AG04449 (cell line): Measurements from ENCODE around the gene CLIC6.

ENCODE experiments used
- CTCF ChIA-PET: fragments of 350-600 bp; formaldehyde crosslinking; extraction: SDS; loops from one replicate; lab custom pipeline; 2021; ENCODE audit warnings: antibody characterized with exemption; lab: Yijun Ruan, JAX
- POLR2A ChIA-PET: fragments of 400-600, 350-600 bp; formaldehyde crosslinking; extraction: SDS; loops from one replicate; lab custom pipeline; 2020; ENCODE audit warnings: antibody characterized with exemption, inconsistent platforms; lab: Yijun Ruan, JAX
- DNase-seq: peaks from one replicate; pipeline ENCODE4 v3.0.0-alpha.2; 2010; ENCODE audit warnings: low read depth, low spot score
- H3K4me3 ChIP-seq: 2 replicates; pipeline ENCODE4 v1.5.1; 2011; ENCODE audit warnings: low read depth, mild to moderate bottlenecking, control low read depth, low read length
- TF ChIP-seq, protein P1 (sequence below): IDR thresholded peaks from one replicate; pipeline ENCODE4 v1.5.1; 2011; ENCODE audit warnings: mild to moderate bottlenecking, moderate library complexity, low read length, control low read depth, inconsistent platforms; ENCODE audit not compliant: insufficient read depth; ENCODE audit errors: missing control alignments

CLIC6 gene

GRCh38 chr21:34748862-34749261 is 80.1 kb downstream of the CLIC6 start:
- ChIA-PET CTCF (no interaction called here), POLR2A (no interaction called here)
- no peak for DNase-seq
- TF ChIP-seq, protein P1, sequence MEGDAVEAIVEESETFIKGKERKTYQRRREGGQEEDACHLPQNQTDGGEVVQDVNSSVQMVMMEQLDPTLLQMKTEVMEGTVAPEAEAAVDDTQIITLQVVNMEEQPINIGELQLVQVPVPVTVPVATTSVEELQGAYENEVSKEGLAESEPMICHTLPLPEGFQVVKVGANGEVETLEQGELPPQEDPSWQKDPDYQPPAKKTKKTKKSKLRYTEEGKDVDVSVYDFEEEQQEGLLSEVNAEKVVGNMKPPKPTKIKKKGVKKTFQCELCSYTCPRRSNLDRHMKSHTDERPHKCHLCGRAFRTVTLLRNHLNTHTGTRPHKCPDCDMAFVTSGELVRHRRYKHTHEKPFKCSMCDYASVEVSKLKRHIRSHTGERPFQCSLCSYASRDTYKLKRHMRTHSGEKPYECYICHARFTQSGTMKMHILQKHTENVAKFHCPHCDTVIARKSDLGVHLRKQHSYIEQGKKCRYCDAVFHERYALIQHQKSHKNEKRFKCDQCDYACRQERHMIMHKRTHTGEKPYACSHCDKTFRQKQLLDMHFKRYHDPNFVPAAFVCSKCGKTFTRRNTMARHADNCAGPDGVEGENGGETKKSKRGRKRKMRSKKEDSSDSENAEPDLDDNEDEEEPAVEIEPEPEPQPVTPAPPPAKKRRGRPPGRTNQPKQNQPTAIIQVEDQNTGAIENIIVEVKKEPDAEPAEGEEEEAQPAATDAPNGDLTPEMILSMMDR = no peak
- H3K4me3 ChIP-seq = no peak overlapping the region

DNA sequence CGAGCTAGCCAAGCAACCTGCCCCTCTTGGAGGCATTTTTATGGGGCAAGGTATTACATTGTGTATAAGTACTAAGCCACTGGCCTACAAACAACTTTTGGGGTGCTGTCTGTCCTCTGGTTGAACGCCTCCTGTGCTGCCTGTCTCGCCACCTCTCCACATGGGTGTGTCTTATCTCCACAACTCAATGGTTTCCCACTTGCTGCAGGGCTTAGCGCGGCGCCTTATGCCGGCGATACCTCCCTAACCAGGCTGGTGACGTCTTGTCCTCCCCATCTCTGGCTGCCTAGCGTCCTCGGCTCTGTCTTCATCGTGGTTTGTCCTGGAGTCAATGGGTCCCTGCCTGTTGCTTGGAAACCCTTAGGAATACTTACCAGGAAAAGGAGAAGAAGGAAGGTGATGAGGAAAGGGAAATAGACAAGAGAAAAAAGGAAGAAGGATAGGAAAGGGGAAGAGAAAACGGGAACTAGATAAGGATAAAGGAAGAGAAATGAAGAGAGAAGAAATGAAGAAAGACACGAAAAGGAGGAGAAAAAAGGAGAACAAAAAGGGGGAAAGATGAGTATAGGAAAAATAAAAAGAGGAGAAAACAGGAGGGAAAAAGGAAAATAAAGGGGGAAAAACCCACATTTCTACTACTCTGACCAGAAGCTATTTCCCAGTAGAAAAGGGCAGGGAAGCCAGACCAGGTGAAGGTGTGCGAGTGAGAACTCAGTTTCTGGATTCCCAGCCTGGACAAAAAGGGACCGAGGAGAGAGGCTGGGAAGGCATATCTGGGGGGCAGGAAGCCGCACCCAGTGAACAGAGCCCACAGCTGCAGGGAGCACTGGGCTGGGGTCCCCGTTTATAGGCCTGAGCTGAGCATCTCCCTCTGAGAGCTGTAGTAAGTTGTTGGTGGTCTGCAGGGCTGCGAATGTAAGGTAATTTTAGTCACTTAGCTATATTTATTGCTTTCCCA is 86.2 kb downstream of the CLIC6 start:
- TF ChIP-seq, protein P1 = no peak
- H3K4me3 ChIP-seq = no peak overlapping the region
- no peak for DNase-seq
- POLR2A ChIA-PET = no interaction called here
- CTCF ChIA-PET = interaction anchor here (10.3 kb wide), 1 partner anchor 10 kb away, joined by 85 read pairs; no protein-coding TSS in a partner anchor

GRCh38 chr21:34761758-34762330 is 93.0 kb downstream of the CLIC6 start:
- POLR2A ChIA-PET = interaction anchor here (0.8 kb wide), 1 partner anchor 127 kb away, joined by 3 read pairs; no protein-coding TSS in a partner anchor
- no peak for DNase-seq
- no peak overlapping the region for H3K4me3 ChIP-seq
- TF ChIP-seq, protein P1 = no peak
- CTCF ChIA-PET = interaction anchor here (0.9 to 10.3 kb wide), 6 partner anchors 17 to 1078 kb away, joined by 3 to 85 read pairs (median 3); no protein-coding TSS in a partner anchor

- no peak overlapping the region for H3K4me3 ChIP-seq
- DNase-seq = peak; percentile 49
- ChIA-PET POLR2A (interaction anchor here (0.8 kb wide), 1 partner anchor 126 kb away, joined by 3 read pairs; no protein-coding TSS in a partner anchor), CTCF (interaction anchor here (0.9 to 10.3 kb wide), 4 partner anchors 18 to 69 kb away, joined by 3 to 85 read pairs (median 4); no protein-coding TSS in a partner anchor)
- TF ChIP-seq, protein P1 = peak; percentile 27
These were observed 94.0 kb downstream of the CLIC6 start for GRCh38 chr21:34762786-34763185.

DNA sequence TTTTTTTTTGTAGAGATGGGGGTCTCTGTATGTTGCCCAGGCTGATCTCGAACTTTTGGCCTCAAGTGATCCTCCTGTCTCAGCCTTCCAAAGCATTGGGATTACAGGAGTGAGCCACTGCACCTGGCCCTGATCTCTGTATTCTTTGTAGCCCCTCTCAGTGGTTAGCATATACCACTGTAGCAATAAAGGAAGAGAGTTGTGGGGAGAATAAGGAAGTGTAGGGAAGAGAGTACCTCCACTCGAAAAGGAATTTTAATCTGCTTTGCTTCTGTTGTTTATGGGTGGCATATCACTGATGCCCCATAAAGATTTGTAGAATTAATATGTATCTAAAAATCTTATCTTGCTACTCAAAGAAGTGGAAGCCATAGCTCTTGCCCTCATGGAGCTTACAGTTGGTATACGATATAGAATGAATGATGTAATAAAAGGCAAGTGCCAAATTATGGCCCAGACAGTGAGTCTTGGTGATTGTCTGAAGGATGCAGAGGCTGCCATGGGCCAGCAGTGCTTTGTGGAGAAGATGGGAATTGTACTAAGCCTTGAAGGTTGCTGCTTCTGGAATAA is 96.0 kb downstream of the CLIC6 start:
- TF ChIP-seq, protein P1 = no peak
- POLR2A ChIA-PET = no interaction called here
- H3K4me3 ChIP-seq = no peak overlapping the region
- no peak for DNase-seq
- CTCF ChIA-PET = interaction anchor here (1.0 kb wide), 1 partner anchor 20 kb away, joined by 4 read pairs; no protein-coding TSS in a partner anchor

- ChIA-PET POLR2A (no interaction called here), CTCF (interaction anchor here (1.0 kb wide), 1 partner anchor 20 kb away, joined by 4 read pairs; no protein-coding TSS in a partner anchor)
- DNase-seq = no peak
- TF ChIP-seq, protein P1 = no peak
- H3K4me3 ChIP-seq = no peak overlapping the region
These were observed 96.8 kb downstream of the CLIC6 start for GRCh38 chr21:34765619-34766018.
